Measurements from ENCODE around the gene ACTRT2. TPM values are rescaled to one million over a fixed set of nuclear protein-coding genes. Genes with fewer than 3 reads are reported as not detected.

Gene ACTRT2
- total and polyA plus RNA-seq, 2 experiments from 2014 or later: not detected

GRCh38 chr1:2976180-2976562 lies 45.1 kb upstream of the ACTRT2 start:
- Histone ChIP-seq H3K4me1 (ENCODE audit: insufficient read depth) (no peaks in the 10 kb centered on the region), H3F3A (replicated peaks; ENCODE audit: low read depth) (no peaks in the 10 kb centered on the region), H3K79me2 (replicated peaks; ENCODE audit: insufficient read depth) (no peaks in the 10 kb centered on the region), H2AFZ (no peak overlapping the region), H3K36me3 (ENCODE audit: insufficient read depth) (no peaks in the 10 kb centered on the region), H3K27me3 (ENCODE audit: insufficient read depth) (no peaks in the 10 kb centered on the region), H3K9me2 (ENCODE audit: insufficient read depth) (no peaks in the 10 kb centered on the region), H4K20me1 (replicated peaks; ENCODE audit: insufficient read depth) (no peaks in the 10 kb centered on the region), H3K27ac (ENCODE audit: low read depth) (no peak overlapping the region), H3K4me3 (no peak overlapping the region), H3K4me2 (no peak overlapping the region)
- peaks cover 24% of the 10 kb centered on the region for H3K9me3 Mint-ChIP-seq
- H3K27ac Mint-ChIP-seq: no peak overlapping the region
- no peak overlapping the region for H3K4me3 Mint-ChIP-seq
- no peak for TF ChIP-seq CTCF (conservative IDR thresholded peaks at IDR 0.05; ENCODE audit: low read depth in 2 of 2)
- TF ChIP-seq CREB1 (CRISPR knock-in tag; IDR thresholded peaks at IDR 0.05; ENCODE audit: low read depth): no peak
- TF ChIP-seq EZH2phosphoT487 (IDR thresholded peaks at IDR 0.05; ENCODE audit: unreplicated experiment): no peak
- no peak for TF ChIP-seq ZNF462 (CRISPR knock-in tag; IDR thresholded peaks at IDR 0.05)
- no peak for TF ChIP-seq STAT1 (IDR thresholded peaks at IDR 0.05; ENCODE audit: unreplicated experiment)
- TF ChIP-seq REST (IDR thresholded peaks at IDR 0.05; ENCODE audit: unreplicated experiment): no peak
- ATAC-seq: no peak
- peaks cover 4% of the 10 kb centered on the region; the same call in 1 of the 3 replicates for H3K36me3 Mint-ChIP-seq (ENCODE audit: low read depth)
- H3K27me3 Mint-ChIP-seq (ENCODE audit: insufficient read depth, low read depth, poor library complexity): no peaks in the 10 kb centered on the region
- peaks cover 1% of the 10 kb centered on the region; the same call in 2 of the 3 replicates for H3K4me1 Mint-ChIP-seq
- no peak for DNase-seq (ENCODE audit: low spot score)

Measured in GM23338 (cell line).